ENCODE results near the gene ASPG. TPM values are rescaled to one million over a fixed set of nuclear protein-coding genes. Genes with fewer than 3 reads are reported as not detected.

The ASPG gene
- total RNA-seq, 6 donors from 2014 or later = 5.2 to 14.7 (median 12.5) TPM; not detected in 1

GRCh38 chr14:104087981-104088850 is 2.7 kb downstream of the ASPG start:
- Histone ChIP-seq H3K4me1 (peaks cover 0 to 18% (median 8%) of the 10 kb centered on the region in 4 donors), H3K4me3 (no peak overlapping the region), H3K27ac (no peak overlapping the region), H3K9me3 (no peaks in the 10 kb centered on the region), H3K36me3 (no peaks in the 10 kb centered on the region), H3K27me3 (peaks cover 0 to 9% (median 4%) of the 10 kb centered on the region in 4 donors)
- TF ChIP-seq POLR2A (IDR thresholded peaks at IDR 0.05) (no peak), EP300 (IDR thresholded peaks at IDR 0.05) (no peak), CTCF (IDR thresholded peaks at IDR 0.05) (no peak), POLR2AphosphoS5 (IDR thresholded peaks at IDR 0.05) (no peak)
- ATAC-seq (ENCODE audit: low FRiP score in 2 of 2) (no peak), DNase-seq (peak in 1 of 2 donors; percentile 38)
- WGBS, 2 donors = 79 to 80% methylated on average over 17 to 23 of the region's 23 CpGs

- Histone ChIP-seq H3K27ac (no peak overlapping the region), H3K27me3 (peaks cover 0 to 9% (median 4%) of the 10 kb centered on the region in 4 donors), H3K4me3 (no peak overlapping the region), H3K4me1 (peaks cover 7 to 26% (median 11%) of the 10 kb centered on the region in 4 donors), H3K9me3 (no peaks in the 10 kb centered on the region), H3K36me3 (no peaks in the 10 kb centered on the region)
- DNase-seq = peak in 1 of 2 donors; percentile 64
- TF ChIP-seq POLR2AphosphoS5 (IDR thresholded peaks at IDR 0.05) (no peak), CTCF (IDR thresholded peaks at IDR 0.05) (no peak), POLR2A (IDR thresholded peaks at IDR 0.05) (no peak), EP300 (IDR thresholded peaks at IDR 0.05) (no peak)
- 92 to 95% methylated on average over 15 to 20 of the region's 20 CpGs for WGBS, 2 donors
- ATAC-seq (ENCODE audit: low FRiP score in 2 of 2) = no peak
Measured at GRCh38 chr14:104090071-104090748, 4.7 kb downstream of the ASPG start.

- ATAC-seq (ENCODE audit: low FRiP score in 2 of 2) = no peak
- H3K27ac ChIP-seq = no peak overlapping the region
- peaks cover 0 to 15% (median 10%) of the 10 kb centered on the region in 4 donors for H3K4me1 ChIP-seq
- TF ChIP-seq EP300 (IDR thresholded peaks at IDR 0.05) (no peak), POLR2AphosphoS5 (IDR thresholded peaks at IDR 0.05) (no peak), POLR2A (IDR thresholded peaks at IDR 0.05) (no peak), CTCF (IDR thresholded peaks at IDR 0.05) (no peak)
- peak in 1 of 2 donors; percentile 68 for DNase-seq
- H3K9me3 ChIP-seq = no peaks in the 10 kb centered on the region
- no peak overlapping the region for H3K4me3 ChIP-seq
- H3K36me3 ChIP-seq = no peaks in the 10 kb centered on the region
- H3K27me3 ChIP-seq = peaks cover 0 to 2% (median 1%) of the 10 kb centered on the region in 4 donors
- 58 to 67% methylated on average over 13 to 24 of the region's 26 CpGs for WGBS, 2 donors
Measured at GRCh38 chr14:104091061-104091926, 5.8 kb downstream of the ASPG start.

- Histone ChIP-seq H3K4me3 (no peak overlapping the region), H3K36me3 (no peaks in the 10 kb centered on the region), H3K27ac (no peak overlapping the region), H3K9me3 (no peaks in the 10 kb centered on the region), H3K4me1 (peaks cover 0 to 14% (median 10%) of the 10 kb centered on the region in 4 donors), H3K27me3 (no peaks in the 10 kb centered on the region)
- WGBS, 2 donors = 78 to 86% methylated on average over 5 to 23 of the region's 23 CpGs
- DNase-seq = peak in 1 of 2 donors; percentile 83
- ATAC-seq (ENCODE audit: low FRiP score in 2 of 2) = no peak
- TF ChIP-seq EP300 (IDR thresholded peaks at IDR 0.05) (no peak), POLR2A (IDR thresholded peaks at IDR 0.05) (no peak), POLR2AphosphoS5 (IDR thresholded peaks at IDR 0.05) (no peak), CTCF (IDR thresholded peaks at IDR 0.05) (no peak)
Measured at GRCh38 chr14:104091927-104092771, 6.6 kb downstream of the ASPG start.

Measured in upper lobe of left lung (tissue), 6 donors.